C4-2B (cell line): ENCODE measurements around the gene CD160.

ENCODE experiments used
- CTCF ChIP-seq: fragments of 450-650 bp; conservative IDR thresholded peaks from 2 replicates; pipeline ENCODE4 v1.5.1; 2017; ENCODE audit warnings: mild to moderate bottlenecking
- ZFX ChIP-seq: fragments of 450-650 bp; IDR thresholded peaks from 2 replicates; pipeline ENCODE4 v1.6.1; 2017

DNA sequence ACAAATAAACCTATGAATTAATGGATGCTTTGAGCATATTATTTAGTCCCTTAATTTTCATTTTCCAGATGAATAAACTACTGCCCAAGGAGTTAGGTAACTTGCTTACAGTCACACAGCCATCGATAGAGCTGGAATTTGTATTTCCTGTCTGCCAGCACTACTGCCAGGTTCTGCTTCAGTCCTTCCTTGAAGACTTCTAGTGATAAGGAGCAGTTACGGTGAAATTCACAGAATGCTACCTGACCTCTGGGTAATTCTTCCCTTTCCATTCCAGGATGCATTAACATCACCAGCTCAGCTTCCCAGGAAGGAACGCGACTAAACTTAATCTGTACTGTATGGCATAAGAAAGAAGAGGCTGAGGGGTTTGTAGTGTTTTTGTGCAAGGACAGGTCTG lies 11.2 kb downstream of the CD160 start:
- TF ChIP-seq CTCF (no peak), ZFX (no peak)
